Panc1 (cell line): Measurements from ENCODE around the gene MTAP. TPM values are rescaled to one million over a fixed set of nuclear protein-coding genes. Genes with fewer than 3 reads are reported as not detected.

Experiments
- ATAC-seq: fragments of 200-7000 bp; cut with Tn5 transposase; 2 replicates; pipeline ENCODE4 v1.9.1; 2020; ENCODE audit warnings: mild to moderate bottlenecking, moderate library complexity
- Bru-seq: library from RNA; stranded (reverse); fragments of 400-500 nt; gene quantifications from one replicate; lab custom pipeline; 2021; lab: Mats Ljungman, UMichigan
- BruChase-seq, 2 experiments: library from RNA; stranded (reverse); fragments of 400-500 nt; gene quantifications; one replicate each; lab custom pipeline; 2021; lab: Mats Ljungman, UMichigan
- BruUV-seq: library from RNA; stranded (reverse); fragments of 400-500 nt; replicated peaks from 2 replicates; lab custom pipeline; 2021; lab: Mats Ljungman, UMichigan
- CTCF ChIA-PET: fragments of 300-600 bp; sonication (Branson Sonifier 250); formaldehyde crosslinking; loops from one replicate; lab custom pipeline; 2022; ENCODE audit warnings: antibody characterized with exemption; lab: Charles Lee
- POLR2A ChIA-PET: fragments of 300-600 bp; sonication (Branson Sonifier 250); formaldehyde crosslinking; loops from one replicate; lab custom pipeline; 2022; ENCODE audit warnings: antibody characterized with exemption; lab: Charles Lee
- DNase-seq: peaks from one replicate; pipeline ENCODE4 v3.0.0-alpha.2; 2010; ENCODE audit warnings: low read depth, low spot score
- H3K27ac ChIP-seq: 2 replicates; pipeline ENCODE4 v1.5.1; 2011; ENCODE audit warnings: mild to moderate bottlenecking, low read length, inconsistent platforms
- H3K27me3 ChIP-seq: fragments of 200-500 bp; sonication (Bioruptor generic); 2 replicates; pipeline ENCODE4 v1.6.0; 2014; ENCODE audit warnings: low read length, inconsistent platforms; ENCODE audit not compliant: control insufficient read depth, insufficient read depth
- H3K36me3 ChIP-seq: fragments of 200-500 bp; sonication (Bioruptor generic); 2 replicates; pipeline ENCODE4 v1.5.1; 2014; ENCODE audit warnings: inconsistent platforms, mild to moderate bottlenecking, low read length, moderate library complexity; ENCODE audit not compliant: control insufficient read depth, insufficient read depth
- H3K4me1 ChIP-seq: 2 replicates; pipeline ENCODE4 v1.5.1; 2011; ENCODE audit warnings: inconsistent platforms, mild to moderate bottlenecking, low read length, moderate library complexity; ENCODE audit not compliant: control insufficient read depth, insufficient read depth
- H3K4me3 ChIP-seq, 2 experiments: 2 replicates each; pipeline ENCODE4 v1.5.1; 2011 to 2012; ENCODE audit warnings: low read depth in 2 of 2, low read length in 2 of 2, mild to moderate bottlenecking in 2 of 2, inconsistent platforms in 1 of 2, moderate library complexity in 1 of 2
- H3K9me3 ChIP-seq: fragments of 200-500 bp; sonication (Bioruptor generic); 2 replicates; pipeline ENCODE4 v1.5.1; 2014; ENCODE audit warnings: low read depth, mild to moderate bottlenecking, inconsistent platforms, low read length, moderate library complexity; ENCODE audit not compliant: control insufficient read depth, insufficient read depth
- CTCF ChIP-seq: fragments of 450-650 bp; IDR thresholded peaks from 2 replicates; pipeline ENCODE4 v1.5.1; 2017; ENCODE audit warnings: mild to moderate bottlenecking
- POLR2AphosphoS5 ChIP-seq: IDR thresholded peaks from 2 replicates; pipeline ENCODE4 v1.6.1; 2012; ENCODE audit warnings: mild to moderate bottlenecking, low read depth, low read length, moderate library complexity
- REST ChIP-seq, 2 experiments: IDR thresholded peaks; 2 replicates each; pipeline ENCODE4 v1.6.1; 2011 to 2012; ENCODE audit warnings: low read depth in 2 of 2, control low read depth in 1 of 2, low read length in 1 of 2, mild to moderate bottlenecking in 1 of 2, moderate library complexity in 1 of 2; ENCODE audit not compliant: insufficient read depth in 1 of 2
- SIN3A ChIP-seq: IDR thresholded peaks from 2 replicates; pipeline ENCODE4 v1.6.1; 2012; ENCODE audit warnings: low read depth, mild to moderate bottlenecking, low read length, moderate library complexity, borderline replicate concordance; ENCODE audit not compliant: insufficient read depth
- TCF7L2 ChIP-seq: IDR thresholded peaks from 2 replicates; pipeline ENCODE4 v1.6.1; 2011; ENCODE audit warnings: mild to moderate bottlenecking, low read depth, low read length, inconsistent platforms
- in situ Hi-C: cut with HindIII; loops from 2 replicates; pipeline ENCODE4 v1.10.0; 2016; ENCODE audit warnings: low sequenced_read_pairs, low pct_unique_long_range_greater_than_20kb
- intact Hi-C: fragments of 100-400 bp; cut with micrococcal nuclease; formaldehyde crosslinking; loops from one replicate; pipeline ENCODE4 v1.10.0; 2022; ENCODE audit not compliant: unreplicated experiment
- long read RNA-seq: library from polyadenylated mRNA; unstranded; transcript quantifications from one replicate; pipeline ENCODE4 v2.0.0, GENCODE V29; 2021; ENCODE audit not compliant: unreplicated experiment
- polyA plus RNA-seq: library from polyadenylated mRNA; unstranded; fragments of >200 nt; gene quantifications from one replicate; pipeline ENCODE4 v1.2.1, GENCODE V29; 2012; ENCODE audit warnings: missing spikeins; ENCODE audit not compliant: insufficient read length
- total RNA-seq: library from RNA; stranded (reverse); gene quantifications from one replicate; pipeline ENCODE4 v1.2.1, GENCODE V29; 2021; ENCODE audit not compliant: unreplicated experiment

The MTAP gene
- total RNA-seq (9.6 TPM), Bru-seq, nascent RNA (percentile 22 among the genes with signal in this experiment), BruChase-seq, experiment 1, labeled RNA remaining after a 2-hour chase (percentile 23 among the genes with signal in this experiment), BruChase-seq, experiment 2, labeled RNA remaining after a 6-hour chase (percentile 19 among the genes with signal in this experiment)
- 2.7 TPM for polyA plus RNA-seq
- long read RNA-seq = 0 reads

GRCh38 chr9:21802418-21803000, at the start of gene MTAP:
Gene MTAP, plus strand, starts transcription at chr9:21802636. Its CDS starts 113 bp downstream, at chr9:21802749.
- H3K27ac ChIP-seq = peak within 1 kb of the TSS; percentile 96
- H3K9me3 ChIP-seq = no peaks in the 10 kb centered on the region
- no TSS peak for BruUV-seq
- TF ChIP-seq CTCF = no peak
- peak; percentile 40; the same call in 1 of the 2 replicates for TF ChIP-seq SIN3A
- TF ChIP-seq POLR2AphosphoS5 = peak; percentile 75
- peak within 1 kb of the TSS; percentile 78 to 94 for H3K4me3 ChIP-seq
- peaks cover 17% of the 10 kb centered on the region for H3K4me1 ChIP-seq
- CTCF ChIA-PET = interaction anchor here (0.7 to 0.9 kb wide), 2 partner anchors 337 to 482 kb away, joined by 3 to 4 read pairs; no protein-coding TSS in a partner anchor
- POLR2A ChIA-PET = interaction anchor here (0.7 kb wide), 2 partner anchors 571 to 603 kb away, joined by 3 read pairs; no protein-coding TSS in a partner anchor
- H3K36me3 ChIP-seq = peaks cover 14% of the 10 kb centered on the region; the same call in 1 of the 2 replicates
- no peaks in the 10 kb centered on the region for H3K27me3 ChIP-seq
- in situ Hi-C loops (no loop called here), intact Hi-C loops (no loop called here)
- DNase-seq (no peak), ATAC-seq (peak; percentile 97)

GRCh38 chr9:21753523-21753922, 48.9 kb upstream of the MTAP start:
- in situ Hi-C loops = no loop called here
- TF ChIP-seq SIN3A = no peak
- no peak for TF ChIP-seq POLR2AphosphoS5
- TF ChIP-seq CTCF = no peak
- TF ChIP-seq REST (IDR thresholded peaks at IDR 0.05; ENCODE audit: insufficient read depth in 1 of 2, low read depth in 2 of 2, low read length in 1 of 2) = no peak
- no peak for TF ChIP-seq TCF7L2
- BruUV-seq = no TSS peak
- H3K9me3 ChIP-seq = no peaks in the 10 kb centered on the region
- no peak overlapping the region for H3K27ac ChIP-seq
- no peak overlapping the region for H3K4me3 ChIP-seq
- no peaks in the 10 kb centered on the region for H3K36me3 ChIP-seq
- intact Hi-C loops = no loop called here
- DNase-seq (no peak), ATAC-seq (no peak)
- POLR2A ChIA-PET = no interaction called here
- CTCF ChIA-PET = no interaction called here
- no peaks in the 10 kb centered on the region for H3K27me3 ChIP-seq
- H3K4me1 ChIP-seq = no peaks in the 10 kb centered on the region
